ENCODE data around the gene PSAP. TPM values are rescaled to one million over a fixed set of nuclear protein-coding genes. Genes with fewer than 3 reads are reported as not detected.
A peak's percentile ranks its signal among the peaks of the same experiment; 100 is the strongest.

PSAP gene
- total and polyA plus RNA-seq, 11 donors: 454 to 2,171 (median 1,616) TPM

- WGBS, 4 donors: 64 to 80% (median 80%) methylated on average over 1 to 3 of the region's 3 CpGs; no CpG with 5 or more reads in 1 of the 4 donors
- Histone ChIP-seq H3K27me3 (no peaks in the 10 kb centered on the region), H3K27ac (peak overlapping the region; percentile 37 to 98 (median 97)), H3K36me3 (peaks cover 0 to 32% (median 0%) of the 10 kb centered on the region in 9 donors), H3K4me1 (peaks cover 23 to 96% (median 85%) of the 10 kb centered on the region in 12 donors), H3K4me3 (peak overlapping the region in 9 of 12 donors; percentile 9 to 96 (median 81)), H3K9me3 (no peaks in the 10 kb centered on the region)
- intact Hi-C loops (cut with DNase I): loop anchor here in 8 of 10 donors (2.0 to 10.0 kb wide), 4 partner anchors 21 to 115 kb away; no protein-coding TSS in a partner anchor
- no peak for ATAC-seq
- no peak for TF ChIP-seq POLR2A (IDR thresholded peaks at IDR 0.05)
- no peak for TF ChIP-seq CTCF (IDR thresholded peaks at IDR 0.05)
- DNase-seq: peak in 2 of 5 donors; percentile 8 to 36
Observed at GRCh38 chr10:71770255-71770654, 80.8 kb downstream of the PSAP start.

GRCh38 chr10:71769279-71769823, 81.7 kb downstream of the PSAP start:
- WGBS, 4 donors: 33 to 50% (median 38%) methylated on average over 5 of the region's 5 CpGs
- Histone ChIP-seq H3K4me1 (peaks cover 29 to 96% (median 87%) of the 10 kb centered on the region in 12 donors), H3K4me3 (peak overlapping the region in 9 of 12 donors; percentile 5 to 96 (median 70)), H3K27ac (peak overlapping the region; percentile 19 to 98 (median 97)), H3K9me3 (no peaks in the 10 kb centered on the region), H3K36me3 (peaks cover 0 to 32% (median 0%) of the 10 kb centered on the region in 9 donors), H3K27me3 (no peaks in the 10 kb centered on the region)
- DNase-seq (peak in 2 of 5 donors; percentile 27 to 30), ATAC-seq (no peak)
- intact Hi-C loops (cut with DNase I): loop anchor here in 1 of 10 donors (10.0 kb wide), 1 partner anchor 475 kb away; no protein-coding TSS in a partner anchor
- TF ChIP-seq CTCF (IDR thresholded peaks at IDR 0.05): no peak
- no peak for TF ChIP-seq POLR2A (IDR thresholded peaks at IDR 0.05)

GRCh38 chr10:71767420-71768035, 83.5 kb downstream of the PSAP start:
- peak overlapping the region in 8 of 12 donors; percentile 0 to 24 (median 6) for H3K4me3 ChIP-seq
- 24 to 53% (median 27%) methylated on average over 9 to 10 of the region's 10 CpGs for WGBS, 4 donors

GRCh38 chr10:71766717-71767419, 84.2 kb downstream of the PSAP start:
- ATAC-seq (peak; percentile 51 to 67 (median 60)), DNase-seq (peak; percentile 79 to 91 (median 86))
- no peaks in the 10 kb centered on the region for H3K27me3 ChIP-seq
- intact Hi-C loops (cut with DNase I): loop anchor here in 3 of 10 donors (1.0 to 10.0 kb wide), 3 partner anchors 17 to 478 kb away; no protein-coding TSS in a partner anchor
- H3K36me3 ChIP-seq: peaks cover 0 to 52% (median 7%) of the 10 kb centered on the region in 9 donors
- 25 to 45% (median 37%) methylated on average over 10 of the region's 10 CpGs for WGBS, 4 donors
- H3K9me3 ChIP-seq: no peaks in the 10 kb centered on the region
- peak overlapping the region; percentile 22 to 98 (median 97) for H3K27ac ChIP-seq
- no peak for TF ChIP-seq CTCF (IDR thresholded peaks at IDR 0.05)
- no peak for TF ChIP-seq POLR2A (IDR thresholded peaks at IDR 0.05)
- peak overlapping the region in 5 of 12 donors; percentile 0 to 24 (median 9) for H3K4me3 ChIP-seq
- H3K4me1 ChIP-seq: peaks cover 29 to 100% (median 99%) of the 10 kb centered on the region in 12 donors

More at GRCh38 chr10:71767420-71768035, 83.5 kb downstream of the PSAP start:
- no peak for TF ChIP-seq POLR2A (IDR thresholded peaks at IDR 0.05)
- no peaks in the 10 kb centered on the region for H3K9me3 ChIP-seq
- DNase-seq (peak; percentile 87 to 92 (median 90)), ATAC-seq (peak; percentile 7 to 57 (median 22))
- peaks cover 0 to 45% (median 6%) of the 10 kb centered on the region in 9 donors for H3K36me3 ChIP-seq
- H3K27me3 ChIP-seq: no peaks in the 10 kb centered on the region
- intact Hi-C loops (cut with DNase I): loop anchor here in 2 of 10 donors (2.0 to 10.0 kb wide), 2 partner anchors 55 to 477 kb away; no protein-coding TSS in a partner anchor
- H3K4me1 ChIP-seq: peaks cover 29 to 100% (median 98%) of the 10 kb centered on the region in 12 donors
- peak overlapping the region; percentile 22 to 98 (median 97) for H3K27ac ChIP-seq

Small RNA genes within 50 kb of the gene (microRNA-seq; reads per million reads assigned to microRNA genes)
- 0 to 0.21 (median 0.06) reads per million in 4 donors for gene MIR7152

Other genes starting within 250 kb of the PSAP start
- gene C10orf105, start 131.5 kb downstream of the PSAP start, total RNA-seq: under 1 TPM in 3 of 9 donors, not detected in 6; 0.05 to 0.57 (median 0.13) TPM
- gene C10orf105, start 131.5 kb downstream of the PSAP start, polyA plus RNA-seq: under 1 TPM; 0.03 to 0.08 TPM
- gene VSIR, start 77.7 kb downstream of the PSAP start, total RNA-seq: 100 to 1,000 TPM in 1 of 9 donors, 10 to 100 TPM in 8; 32.6 to 103 (median 83.2) TPM
- gene VSIR, start 77.7 kb downstream of the PSAP start, polyA plus RNA-seq: 100 to 1,000 TPM in 1 of 2 donors, 10 to 100 TPM in 1; 56.7 to 181 TPM
- 10 to 100 TPM; 12.0 to 51.3 (median 25.0) TPM for gene CHST3, start 113.1 kb upstream of the PSAP start, total RNA-seq
- gene CHST3, start 113.1 kb upstream of the PSAP start, polyA plus RNA-seq: 10 to 100 TPM in 1 of 2 donors, 1 to 10 TPM in 1; 8.1 to 30.4 TPM
- 10 to 100 TPM in 3 of 9 donors, 1 to 10 TPM in 6; 4.4 to 15.1 (median 6.9) TPM for gene SPOCK2, start 237.3 kb upstream of the PSAP start, total RNA-seq
- 10 to 100 TPM; 11.2 to 16.6 TPM for gene SPOCK2, start 237.3 kb upstream of the PSAP start, polyA plus RNA-seq